22Rv1 (cell line): ENCODE results near the gene ACTRT2.

Experiments used
- ZFX ChIP-seq: fragments of 450-650 bp; IDR thresholded peaks from 2 replicates; pipeline ENCODE4 v1.6.1; 2017; ENCODE audit warnings: antibody characterized with exemption, borderline replicate concordance
- TF ChIP-seq, protein P1 (sequence below): fragments of 450-650 bp; IDR thresholded peaks from 2 replicates; pipeline ENCODE4 v1.5.1; 2017; ENCODE audit warnings: mild to moderate bottlenecking

DNA sequence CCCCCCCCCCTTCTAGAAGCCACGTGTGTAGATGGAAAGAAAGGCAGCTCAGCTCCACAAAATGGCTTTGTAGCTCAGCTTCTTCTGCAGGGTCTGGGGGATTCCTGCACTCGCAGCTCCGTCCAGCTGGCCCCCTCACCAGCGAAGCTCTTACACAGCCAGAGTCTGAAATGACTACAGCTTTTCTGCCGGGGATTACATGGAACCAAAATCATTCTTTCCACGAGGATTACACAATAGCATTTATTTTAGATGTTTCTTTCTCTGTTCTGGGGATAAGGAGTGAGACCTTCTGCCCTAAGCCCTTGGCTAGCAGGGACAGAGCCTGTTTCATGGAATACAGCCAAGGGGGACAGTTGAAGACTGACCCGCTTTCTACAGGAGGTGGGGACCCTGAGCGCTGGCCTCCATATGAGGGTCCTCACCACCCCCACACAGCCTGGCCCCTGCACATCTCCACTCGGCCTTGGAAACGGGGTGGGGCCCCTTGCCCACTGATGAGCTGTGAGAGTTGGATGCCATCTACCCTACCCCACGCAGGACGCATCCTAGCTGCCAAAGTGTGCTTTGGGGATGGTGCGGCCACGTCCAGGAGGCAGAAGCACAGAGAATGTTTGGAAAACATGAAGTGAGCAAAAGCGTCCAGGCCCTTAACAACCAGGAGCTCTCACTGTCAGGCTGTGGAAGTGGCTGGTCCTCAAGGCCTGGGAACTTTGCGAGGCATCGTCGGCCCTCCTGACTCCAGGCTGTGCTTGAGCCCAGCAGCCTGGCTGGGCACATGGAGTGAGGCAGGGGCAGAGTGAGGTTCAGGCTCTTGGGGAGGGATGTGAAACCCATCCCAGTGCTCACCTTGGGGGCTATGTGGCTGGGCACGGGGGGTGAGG is 14.5 kb downstream of the ACTRT2 start:
- TF ChIP-seq, protein P1, sequence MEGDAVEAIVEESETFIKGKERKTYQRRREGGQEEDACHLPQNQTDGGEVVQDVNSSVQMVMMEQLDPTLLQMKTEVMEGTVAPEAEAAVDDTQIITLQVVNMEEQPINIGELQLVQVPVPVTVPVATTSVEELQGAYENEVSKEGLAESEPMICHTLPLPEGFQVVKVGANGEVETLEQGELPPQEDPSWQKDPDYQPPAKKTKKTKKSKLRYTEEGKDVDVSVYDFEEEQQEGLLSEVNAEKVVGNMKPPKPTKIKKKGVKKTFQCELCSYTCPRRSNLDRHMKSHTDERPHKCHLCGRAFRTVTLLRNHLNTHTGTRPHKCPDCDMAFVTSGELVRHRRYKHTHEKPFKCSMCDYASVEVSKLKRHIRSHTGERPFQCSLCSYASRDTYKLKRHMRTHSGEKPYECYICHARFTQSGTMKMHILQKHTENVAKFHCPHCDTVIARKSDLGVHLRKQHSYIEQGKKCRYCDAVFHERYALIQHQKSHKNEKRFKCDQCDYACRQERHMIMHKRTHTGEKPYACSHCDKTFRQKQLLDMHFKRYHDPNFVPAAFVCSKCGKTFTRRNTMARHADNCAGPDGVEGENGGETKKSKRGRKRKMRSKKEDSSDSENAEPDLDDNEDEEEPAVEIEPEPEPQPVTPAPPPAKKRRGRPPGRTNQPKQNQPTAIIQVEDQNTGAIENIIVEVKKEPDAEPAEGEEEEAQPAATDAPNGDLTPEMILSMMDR, result no peak
- no peak for TF ChIP-seq ZFX
